HL-60 (cell line): Measurements from ENCODE around the gene EEF1AKMT2.

Experiments used
- DNase-seq, 2 experiments: peaks; one replicate each; pipeline ENCODE4 v3.0.0-alpha.2; 2010 to 2020; ENCODE audit warnings: low read depth in 1 of 2, low spot score in 1 of 2
- H3K27ac ChIP-seq: fragments of 250-450 bp; sonication (Bioruptor Pico); replicated peaks from 2 replicates; pipeline ENCODE4 v1.5.1; 2020; ENCODE audit warnings: mild to moderate bottlenecking, moderate library complexity
- H3K27me3 ChIP-seq: fragments of 250-450 bp; sonication (Bioruptor Pico); 2 replicates; pipeline ENCODE4 v1.5.1; 2021; ENCODE audit warnings: mild to moderate bottlenecking, moderate library complexity; ENCODE audit not compliant: insufficient read depth, poor library complexity, severe bottlenecking
- H3K4me3 ChIP-seq: replicated peaks from 2 replicates; pipeline ENCODE4 v1.5.1; 2011; ENCODE audit warnings: mild to moderate bottlenecking, control low read depth, low read length; ENCODE audit not compliant: insufficient read depth
- GABPA ChIP-seq: IDR thresholded peaks from 2 replicates; pipeline ENCODE4 v1.6.1; 2012; ENCODE audit warnings: low read depth
- POLR2AphosphoS5 ChIP-seq: IDR thresholded peaks from 2 replicates; pipeline ENCODE4 v1.6.1; 2012; ENCODE audit warnings: low read depth
- REST ChIP-seq: IDR thresholded peaks from 2 replicates; pipeline ENCODE4 v1.6.1; 2012; ENCODE audit warnings: low read depth; ENCODE audit not compliant: insufficient replicate concordance
- SPI1 ChIP-seq: IDR thresholded peaks from 2 replicates; pipeline ENCODE4 v1.6.1; 2012; ENCODE audit warnings: low read depth, mild to moderate bottlenecking, borderline replicate concordance
- TF ChIP-seq, protein P1 (sequence below): IDR thresholded peaks from one replicate; pipeline ENCODE4 v1.5.1; 2011; ENCODE audit warnings: low read length, control low read depth, inconsistent platforms; ENCODE audit not compliant: insufficient read depth

Gene EEF1AKMT2

GRCh38 chr10:124715439-124715838 lies 76.2 kb downstream of the EEF1AKMT2 start:
- no peaks in the 10 kb centered on the region for H3K27me3 ChIP-seq
- H3K27ac ChIP-seq: no peak overlapping the region
- no peak for TF ChIP-seq GABPA
- no peak for TF ChIP-seq POLR2AphosphoS5
- no peak for TF ChIP-seq SPI1
- H3K4me3 ChIP-seq: no peak overlapping the region
- no peak for DNase-seq

GRCh38 chr10:124713679-124714255 lies 77.9 kb downstream of the EEF1AKMT2 start:
- no peak overlapping the region for H3K4me3 ChIP-seq
- no peaks in the 10 kb centered on the region for H3K27me3 ChIP-seq
- TF ChIP-seq POLR2AphosphoS5: no peak
- TF ChIP-seq, protein P1, sequence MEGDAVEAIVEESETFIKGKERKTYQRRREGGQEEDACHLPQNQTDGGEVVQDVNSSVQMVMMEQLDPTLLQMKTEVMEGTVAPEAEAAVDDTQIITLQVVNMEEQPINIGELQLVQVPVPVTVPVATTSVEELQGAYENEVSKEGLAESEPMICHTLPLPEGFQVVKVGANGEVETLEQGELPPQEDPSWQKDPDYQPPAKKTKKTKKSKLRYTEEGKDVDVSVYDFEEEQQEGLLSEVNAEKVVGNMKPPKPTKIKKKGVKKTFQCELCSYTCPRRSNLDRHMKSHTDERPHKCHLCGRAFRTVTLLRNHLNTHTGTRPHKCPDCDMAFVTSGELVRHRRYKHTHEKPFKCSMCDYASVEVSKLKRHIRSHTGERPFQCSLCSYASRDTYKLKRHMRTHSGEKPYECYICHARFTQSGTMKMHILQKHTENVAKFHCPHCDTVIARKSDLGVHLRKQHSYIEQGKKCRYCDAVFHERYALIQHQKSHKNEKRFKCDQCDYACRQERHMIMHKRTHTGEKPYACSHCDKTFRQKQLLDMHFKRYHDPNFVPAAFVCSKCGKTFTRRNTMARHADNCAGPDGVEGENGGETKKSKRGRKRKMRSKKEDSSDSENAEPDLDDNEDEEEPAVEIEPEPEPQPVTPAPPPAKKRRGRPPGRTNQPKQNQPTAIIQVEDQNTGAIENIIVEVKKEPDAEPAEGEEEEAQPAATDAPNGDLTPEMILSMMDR: no peak
- TF ChIP-seq REST: no peak
- no peak for TF ChIP-seq GABPA
- no peak for TF ChIP-seq SPI1
- DNase-seq: no peak
- H3K27ac ChIP-seq: no peak overlapping the region

GRCh38 chr10:124712704-124713407 lies 78.8 kb downstream of the EEF1AKMT2 start:
- H3K27me3 ChIP-seq: no peaks in the 10 kb centered on the region
- TF ChIP-seq REST (no peak), POLR2AphosphoS5 (no peak), GABPA (no peak), SPI1 (no peak)
- TF ChIP-seq, protein P1: no peak
- no peak for DNase-seq
- no peak overlapping the region for H3K27ac ChIP-seq
- H3K4me3 ChIP-seq: no peak overlapping the region

DNA sequence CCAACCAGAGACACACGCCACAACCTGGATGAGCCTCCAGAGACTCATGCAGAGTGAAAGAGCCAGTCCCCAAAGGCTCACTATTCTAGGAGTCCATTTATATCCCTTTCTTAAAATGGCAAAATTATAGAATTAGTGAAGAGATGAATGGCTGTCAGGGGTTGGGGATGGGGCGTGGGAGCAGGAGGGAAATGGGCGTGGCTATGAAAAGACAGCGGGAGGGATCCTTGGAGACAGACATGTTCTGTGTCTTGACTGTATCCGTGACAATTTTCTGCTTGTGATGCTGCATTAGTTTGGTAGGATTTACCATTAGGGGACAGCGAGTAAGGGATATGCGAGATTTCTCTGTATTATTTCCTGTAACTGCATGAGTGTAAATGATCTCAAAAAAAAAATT lies 80.5 kb downstream of the EEF1AKMT2 start:
- no peaks in the 10 kb centered on the region for H3K27me3 ChIP-seq
- TF ChIP-seq SPI1 (no peak), REST (no peak), GABPA (no peak)
- no peak overlapping the region for H3K4me3 ChIP-seq
- no peak for DNase-seq
- H3K27ac ChIP-seq: no peak overlapping the region
